K562 (cell line): ENCODE results near the gene CD19. TPM values are rescaled to one million over a fixed set of nuclear protein-coding genes. Genes with fewer than 3 reads are reported as not detected.

Experiments
- ATAC-seq: fragments of 200-7000 bp; cut with Tn5 transposase; 3 replicates; pipeline ENCODE4 v1.9.1; 2020; ENCODE audit warnings: moderate library complexity
- BruUV-seq: library from RNA; stranded (reverse); fragments of 400-500 nt; replicated peaks from 2 replicates; lab custom pipeline; 2021; lab: Mats Ljungman, UMichigan
- CTCF ChIA-PET: fragments of 300-600 bp; formaldehyde crosslinking; extraction: SDS; loops from one replicate; lab custom pipeline; 2021; ENCODE audit warnings: low intra/inter-chr PET ratio; lab: Yijun Ruan, JAX
- POLR2A ChIA-PET: fragments of 300-600, 350-650 bp; sonication (Branson Sonifier 250); formaldehyde crosslinking; extraction: SDS; loops from one replicate; lab custom pipeline; 2021; ENCODE audit warnings: antibody characterized with exemption, inconsistent platforms; lab: Yijun Ruan, JAX
- DNase-seq, 4 experiments: peaks; one replicate each; pipeline versions ENCODE4 v3.0.0 to v3.0.0-alpha.2; 2011 to 2018; ENCODE audit warnings: low spot score in 3 of 4, mixed read lengths in 3 of 4; ENCODE audit errors: extremely low read depth in 1 of 4
- FAIRE-seq: peaks from 2 replicates; lab custom pipeline; 2011; peaks lifted over from hg19 to GRCh38; lab: Jason Lieb, UNC
- H2AFZ ChIP-seq: 2 replicates; pipeline ENCODE4 v1.6.0; 2011; ENCODE audit warnings: low read depth, low read length, control low read depth, inconsistent platforms
- H3K27ac ChIP-seq: fragments of 200-600 bp; 3 replicates; pipeline ENCODE4 v1.8.0; 2011; ENCODE audit warnings: low read depth, mild to moderate bottlenecking, control low read depth, inconsistent platforms, low read length, moderate library complexity, mixed read lengths; ENCODE audit errors: extremely low read depth
- H3K27me3 ChIP-seq, 2 experiments: fragments of 300-600 bp in 1 of 2; 2 replicates in 1 of 2; 3 replicates in 1 of 2; pipeline versions ENCODE4 v1.6.0 to v1.8.0; 2011; ENCODE audit warnings: inconsistent platforms in 2 of 2, low read length in 2 of 2, mild to moderate bottlenecking in 1 of 2, mixed read lengths in 1 of 2, moderate library complexity in 1 of 2; ENCODE audit not compliant: control insufficient read depth in 2 of 2, insufficient read depth in 2 of 2
- H3K36me3 ChIP-seq: fragments of 300-600 bp; 3 replicates; pipeline ENCODE4 v1.8.0; 2011; ENCODE audit warnings: mild to moderate bottlenecking, low read length, inconsistent platforms; ENCODE audit not compliant: control insufficient read depth, insufficient read depth
- H3K4me1 ChIP-seq, 2 experiments: fragments of 200-600 bp in 1 of 2; replicated peaks in 1 of 2; 2 replicates in 1 of 2; 3 replicates in 1 of 2; pipeline versions ENCODE4 v1.5.1 to v1.8.0; 2011; ENCODE audit warnings: inconsistent platforms in 2 of 2, low read length in 2 of 2, mild to moderate bottlenecking in 1 of 2, mixed read lengths in 1 of 2, moderate library complexity in 1 of 2; ENCODE audit not compliant: control insufficient read depth in 2 of 2, insufficient read depth in 2 of 2
- H3K4me2 ChIP-seq: 2 replicates; pipeline ENCODE4 v1.6.1; 2011; ENCODE audit warnings: low read length, control low read depth, inconsistent platforms, mixed read lengths; ENCODE audit not compliant: insufficient read depth
- H3K4me3 ChIP-seq: fragments of 200-600 bp; sonication (generic), shearing (Covaris generic); 2 replicates; pipeline ENCODE4 v1.5.1; 2016; ENCODE audit warnings: control low read depth, inconsistent platforms
- H3K79me2 ChIP-seq: fragments of 200-600 bp; 3 replicates; pipeline ENCODE4 v1.8.0; 2011; ENCODE audit warnings: low read length, inconsistent platforms; ENCODE audit not compliant: control insufficient read depth, insufficient read depth
- H3K9ac ChIP-seq, 2 experiments: 2 replicates each; pipeline versions ENCODE4 v1.6.0 to v1.6.1; 2011; ENCODE audit warnings: low read depth in 2 of 2, low read length in 2 of 2, control low read depth in 1 of 2, inconsistent platforms in 1 of 2, mild to moderate bottlenecking in 1 of 2, mixed read lengths in 1 of 2; ENCODE audit not compliant: insufficient read depth in 1 of 2
- H3K9me1 ChIP-seq: one replicate; pipeline ENCODE4 v1.6.0; 2011; ENCODE audit warnings: inconsistent platforms, mild to moderate bottlenecking, low read length, moderate library complexity; ENCODE audit not compliant: control insufficient read depth, insufficient read depth
- H3K9me3 ChIP-seq: replicated peaks from 2 replicates; pipeline ENCODE4 v1.5.1; 2011; ENCODE audit warnings: low read depth, low read length, inconsistent platforms; ENCODE audit not compliant: control insufficient read depth, insufficient read depth
- H4K20me1 ChIP-seq: replicated peaks from 2 replicates; pipeline ENCODE4 v1.6.1; 2011; ENCODE audit warnings: low read length, inconsistent platforms, mixed read lengths; ENCODE audit not compliant: control insufficient read depth, insufficient read depth
- BCL6 ChIP-seq: fragments of 250-450 bp; sonication (Bioruptor Pico); IDR thresholded peaks from 2 replicates; pipeline ENCODE4 v1.4.0; 2020
- CAMTA2 ChIP-seq: fragments of 250-450 bp; sonication (Bioruptor Pico); conservative IDR thresholded peaks from 2 replicates; pipeline ENCODE4 v1.5.1; 2022
- ELF2 ChIP-seq: fragments of 250-450 bp; sonication (Bioruptor Pico); IDR thresholded peaks from 2 replicates; pipeline ENCODE4 v1.5.0; 2021; ENCODE audit warnings: mild to moderate bottlenecking
- ERF ChIP-seq: fragments of 450-650 bp; formaldehyde crosslinking; IDR thresholded peaks from 2 replicates; pipeline ENCODE4 v1.4.0; 2020; ENCODE audit warnings: mild to moderate bottlenecking, mixed read lengths
- GTF2E2 ChIP-seq: fragments of 200-800 bp; sonication (Bioruptor generic); IDR thresholded peaks from 2 replicates; pipeline ENCODE4 v1.6.1; 2016; ENCODE audit warnings: missing genetic modification characterization, missing compliant biosample characterization
- NR3C1 ChIP-seq: sonication (generic); formaldehyde crosslinking; IDR thresholded peaks from 2 replicates; pipeline ENCODE4 v1.8.1; 2022; ENCODE audit warnings: missing genetic modification reagents
- PHB ChIP-seq: fragments of 250-450 bp; sonication (Bioruptor Pico); IDR thresholded peaks from 2 replicates; pipeline ENCODE4 v1.5.0; 2021
- RBM14 ChIP-seq: fragments of 200-400 bp; formaldehyde crosslinking; IDR thresholded peaks from 2 replicates; pipeline ENCODE4 v1.6.1; 2018; ENCODE audit warnings: low read depth, mild to moderate bottlenecking, low read length, moderate library complexity, borderline replicate concordance; ENCODE audit not compliant: insufficient read depth
- SMARCA5 ChIP-seq: fragments of 450-650 bp; IDR thresholded peaks from 2 replicates; pipeline ENCODE4 v1.6.1; 2016
- SRSF1 ChIP-seq: fragments of 200-400 bp; formaldehyde crosslinking; IDR thresholded peaks from 2 replicates; pipeline ENCODE4 v1.6.1; 2017; ENCODE audit warnings: mild to moderate bottlenecking, low read depth, low read length, moderate library complexity
- TAL1 ChIP-seq: fragments of 450-650 bp; IDR thresholded peaks from 2 replicates; pipeline ENCODE4 v1.6.1; 2016; ENCODE audit warnings: mild to moderate bottlenecking
- ZBTB7A ChIP-seq: IDR thresholded peaks from 2 replicates; pipeline ENCODE4 v1.6.1; 2011; ENCODE audit warnings: low read depth, mild to moderate bottlenecking, low read length, moderate library complexity, borderline replicate concordance; ENCODE audit not compliant: control insufficient read depth
- ZNF507 ChIP-seq: conservative IDR thresholded peaks from 2 replicates; pipeline ENCODE4 v1.6.1; 2017; ENCODE audit warnings: missing genetic modification characterization, missing compliant biosample characterization
- WGBS: fragments of 100-300 bp; shearing (Covaris generic); methylation state at CpG from one replicate; pipeline ENCODE4 v1.1.6; 2016; ENCODE audit warnings: low coverage, mixed read lengths; ENCODE audit not compliant: insufficient coverage; ENCODE audit errors: missing lambda C conversion rate; 5-methylcytosine and 5-hydroxymethylcytosine counted together
- in situ Hi-C: fragments of 300-500 bp; cut with MboI; formaldehyde crosslinking; loops from 4 replicates; pipeline ENCODE4 v1.15.0; 2018; ENCODE audit warnings: inconsistent platforms, mixed read lengths
- intact Hi-C: fragments of 100-400 bp; cut with micrococcal nuclease; formaldehyde crosslinking; loops from 2 replicates; pipeline ENCODE4 v1.14.2; 2022
- polyA plus RNA-seq, 8 experiments: library from polyadenylated mRNA; depleted of rRNA in 4 of 8; stranded (reverse) in 5 of 8; unstranded in 3 of 8; fragments of >200 nt; fragmentation: Nextera tagmentation in 2 of 8; fragmentation: Illumina TruSeq in 1 of 8; extraction: Ambion mirVana in 2 of 8; extraction: Trizol in 1 of 8; gene quantifications; 2 replicates each; pipeline versions ENCODE4 v1.2.1 to v1.2.3, GENCODE V29; 2011 to 2014; ENCODE audit warnings: inconsistent platforms in 1 of 8, missing spikeins in 1 of 8
- total RNA-seq, 7 experiments: library from RNA; depleted of rRNA in 6 of 7; stranded (reverse); fragments of >200 nt in 6 of 7; fragmentation: Illumina TruSeq in 2 of 7; extraction: Trizol in 2 of 7; gene quantifications; 2 replicates each; pipeline versions ENCODE4 v1.2.1 to v1.2.3, GENCODE V29; 2011 to 2021; ENCODE audit warnings: low replicate concordance in 1 of 7
- TF ChIP-seq, protein P1 (sequence below): sonication (generic); formaldehyde crosslinking; IDR thresholded peaks from 2 replicates; pipeline ENCODE4 v1.8.0; 2022; ENCODE audit warnings: mild to moderate bottlenecking, missing genetic modification reagents, borderline replicate concordance

The CD19 gene
- total and polyA plus RNA-seq, 9 of the 15 experiments (the other 6 are each of a cell fraction or from before 2014, with no cell fraction given) = 0.27 to 3.7 (median 2.0) TPM; not detected in 1

DNA sequence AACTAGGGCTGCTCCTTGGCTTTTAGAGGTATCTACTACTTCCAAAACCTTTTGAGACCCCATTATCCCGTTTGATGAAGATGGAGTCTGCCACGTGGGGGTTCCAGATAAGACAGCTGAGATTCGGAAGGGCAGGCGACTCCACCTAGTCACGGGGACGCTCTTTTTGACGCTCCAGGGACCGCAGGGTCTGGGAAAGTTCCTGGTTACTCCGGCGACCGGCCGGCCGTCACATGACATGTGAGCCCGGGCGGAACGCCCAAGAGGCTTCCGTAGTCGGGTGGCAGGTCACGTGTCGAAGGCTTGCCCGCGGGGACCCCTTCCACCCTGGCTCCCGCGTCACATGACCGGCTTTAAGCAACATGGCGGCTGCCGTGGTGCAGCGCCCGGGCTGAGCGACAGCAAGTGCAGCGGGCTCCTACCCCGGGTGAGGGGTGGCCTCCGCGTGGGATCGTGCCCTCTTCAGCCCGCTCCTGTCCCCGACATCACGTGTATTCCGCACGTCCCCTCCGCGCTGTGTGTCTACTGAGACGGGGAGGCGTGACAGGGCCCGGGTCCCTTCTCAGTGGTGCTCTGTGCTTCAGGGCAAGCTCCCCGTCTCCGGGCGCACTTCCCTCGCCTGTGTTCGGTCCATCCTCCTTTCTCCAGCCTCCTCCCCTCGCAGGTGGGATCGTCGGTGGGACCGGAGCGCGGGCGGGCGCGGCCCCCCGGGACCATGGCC, 42.8 kb downstream of the CD19 start, which contains the start of gene SPNS1 (continued):
- TF ChIP-seq CAMTA2 (CRISPR knock-in tag) (no peak), TAL1 (no peak), RBM14 (0 out of 2 replicates have a peak, but pooled peaks have one; percentile 47), ERF (CRISPR knock-in tag) (no peak), ZNF507 (no peak), SRSF1 (no peak)

DNA sequence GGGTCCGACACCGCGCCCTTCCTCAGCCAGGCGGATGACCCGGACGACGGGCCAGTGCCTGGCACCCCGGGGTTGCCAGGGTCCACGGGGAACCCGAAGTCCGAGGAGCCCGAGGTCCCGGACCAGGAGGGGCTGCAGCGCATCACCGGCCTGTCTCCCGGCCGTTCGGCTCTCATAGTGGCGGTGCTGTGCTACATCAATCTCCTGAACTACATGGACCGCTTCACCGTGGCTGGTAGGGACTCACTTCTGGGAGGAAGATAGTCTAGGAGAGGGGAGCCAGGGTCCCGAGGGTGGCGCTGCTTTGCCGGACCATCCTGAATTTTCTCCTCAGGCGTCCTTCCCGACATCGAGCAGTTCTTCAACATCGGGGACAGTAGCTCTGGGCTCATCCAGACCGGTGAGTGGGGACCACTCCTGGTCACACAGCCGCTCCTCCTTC, 43.4 kb downstream of the CD19 start:
- DNase-seq (peak; percentile 17 to 36 (median 34)), FAIRE-seq (no peak), ATAC-seq (peak; percentile 26)
- no peaks in the 10 kb centered on the region for H3K27me3 ChIP-seq
- no peaks in the 10 kb centered on the region for H4K20me1 ChIP-seq
- peak overlapping the region; percentile 63; the same call in 1 of the 3 replicates for H3K27ac ChIP-seq
- peak overlapping the region; percentile 95 for H2AFZ ChIP-seq
- H3K4me1 ChIP-seq = peaks cover 11 to 27% of the 10 kb centered on the region in 2 experiments; a peak in 3 of 5 replicates
- 3% methylated on average over 21 of the region's 30 CpGs for WGBS
- peaks cover 4% of the 10 kb centered on the region for H3K9me1 ChIP-seq
- H3K4me2 ChIP-seq = peak overlapping the region; percentile 99
- H3K9me3 ChIP-seq = no peaks in the 10 kb centered on the region
- TF ChIP-seq NR3C1 (CRISPR knock-in tag) (0 out of 2 replicates have a peak, but pooled peaks have one; percentile 42), ZBTB7A (0 out of 2 replicates have a peak, but pooled peaks have one; percentile 13), GTF2E2 (tag) (0 out of 2 replicates have a peak, but pooled peaks have one; percentile 20), ELF2 (CRISPR knock-in tag) (peak; percentile 24; the same call in 1 of the 2 replicates), PHB (CRISPR knock-in tag) (0 out of 2 replicates have a peak, but pooled peaks have one; percentile 14), BCL6 (CRISPR knock-in tag) (no peak), SMARCA5 (no peak)
- TF ChIP-seq, protein P1, sequence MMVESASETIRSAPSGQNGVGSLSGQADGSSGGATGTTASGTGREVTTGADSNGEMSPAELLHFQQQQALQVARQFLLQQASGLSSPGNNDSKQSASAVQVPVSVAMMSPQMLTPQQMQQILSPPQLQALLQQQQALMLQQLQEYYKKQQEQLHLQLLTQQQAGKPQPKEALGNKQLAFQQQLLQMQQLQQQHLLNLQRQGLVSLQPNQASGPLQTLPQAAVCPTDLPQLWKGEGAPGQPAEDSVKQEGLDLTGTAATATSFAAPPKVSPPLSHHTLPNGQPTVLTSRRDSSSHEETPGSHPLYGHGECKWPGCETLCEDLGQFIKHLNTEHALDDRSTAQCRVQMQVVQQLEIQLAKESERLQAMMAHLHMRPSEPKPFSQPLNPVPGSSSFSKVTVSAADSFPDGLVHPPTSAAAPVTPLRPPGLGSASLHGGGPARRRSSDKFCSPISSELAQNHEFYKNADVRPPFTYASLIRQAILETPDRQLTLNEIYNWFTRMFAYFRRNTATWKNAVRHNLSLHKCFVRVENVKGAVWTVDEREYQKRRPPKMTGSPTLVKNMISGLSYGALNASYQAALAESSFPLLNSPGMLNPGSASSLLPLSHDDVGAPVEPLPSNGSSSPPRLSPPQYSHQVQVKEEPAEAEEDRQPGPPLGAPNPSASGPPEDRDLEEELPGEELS (CRISPR knock-in tag) = no peak
- peaks cover 9% of the 10 kb centered on the region; the same call in 2 of the 3 replicates for H3K79me2 ChIP-seq
- intact Hi-C loops = no loop called here
- H3K4me3 ChIP-seq = peak overlapping the region; percentile 94
- ChIA-PET CTCF (no interaction called here), POLR2A (no interaction called here)
- BruUV-seq = no TSS peak
- peaks cover 20% of the 10 kb centered on the region; the same call in 2 of the 3 replicates for H3K36me3 ChIP-seq
- H3K9ac ChIP-seq = peak overlapping the region; percentile 77 to 97
- in situ Hi-C loops = loop anchor here (10.0 to 25.0 kb wide), 2 partner anchors 290 to 1237 kb away; no protein-coding TSS in a partner anchor
